K562 (cell line): ENCODE results near the gene NRP2. TPM values are rescaled to one million over a fixed set of nuclear protein-coding genes. Genes with fewer than 3 reads are reported as not detected.

ENCODE experiments used
- ATAC-seq: fragments of 200-7000 bp; cut with Tn5 transposase; 3 replicates; pipeline ENCODE4 v1.9.1; 2020; ENCODE audit warnings: moderate library complexity
- BruUV-seq: library from RNA; stranded (reverse); fragments of 400-500 nt; replicated peaks from 2 replicates; lab custom pipeline; 2021; lab: Mats Ljungman, UMichigan
- CTCF ChIA-PET: fragments of 300-600 bp; formaldehyde crosslinking; extraction: SDS; loops from one replicate; lab custom pipeline; 2021; ENCODE audit warnings: low intra/inter-chr PET ratio; lab: Yijun Ruan, JAX
- POLR2A ChIA-PET: fragments of 300-600, 350-650 bp; sonication (Branson Sonifier 250); formaldehyde crosslinking; extraction: SDS; loops from one replicate; lab custom pipeline; 2021; ENCODE audit warnings: antibody characterized with exemption, inconsistent platforms; lab: Yijun Ruan, JAX
- DNase-seq, 4 experiments: peaks; one replicate each; pipeline versions ENCODE4 v3.0.0 to v3.0.0-alpha.2; 2011 to 2018; ENCODE audit warnings: low spot score in 3 of 4, mixed read lengths in 3 of 4; ENCODE audit errors: extremely low read depth in 1 of 4
- FAIRE-seq: peaks from 2 replicates; lab custom pipeline; 2011; peaks lifted over from hg19 to GRCh38; lab: Jason Lieb, UNC
- H2AFZ ChIP-seq: 2 replicates; pipeline ENCODE4 v1.6.0; 2011; ENCODE audit warnings: low read depth, low read length, control low read depth, inconsistent platforms
- H3K27ac ChIP-seq: fragments of 200-600 bp; 3 replicates; pipeline ENCODE4 v1.8.0; 2011; ENCODE audit warnings: low read depth, mild to moderate bottlenecking, control low read depth, inconsistent platforms, low read length, moderate library complexity, mixed read lengths; ENCODE audit errors: extremely low read depth
- H3K27me3 ChIP-seq, 2 experiments: fragments of 300-600 bp in 1 of 2; 2 replicates in 1 of 2; 3 replicates in 1 of 2; pipeline versions ENCODE4 v1.6.0 to v1.8.0; 2011; ENCODE audit warnings: inconsistent platforms in 2 of 2, low read length in 2 of 2, mild to moderate bottlenecking in 1 of 2, mixed read lengths in 1 of 2, moderate library complexity in 1 of 2; ENCODE audit not compliant: control insufficient read depth in 2 of 2, insufficient read depth in 2 of 2
- H3K36me3 ChIP-seq: fragments of 300-600 bp; 3 replicates; pipeline ENCODE4 v1.8.0; 2011; ENCODE audit warnings: mild to moderate bottlenecking, low read length, inconsistent platforms; ENCODE audit not compliant: control insufficient read depth, insufficient read depth
- H3K4me1 ChIP-seq, 2 experiments: fragments of 200-600 bp in 1 of 2; replicated peaks in 1 of 2; 2 replicates in 1 of 2; 3 replicates in 1 of 2; pipeline versions ENCODE4 v1.5.1 to v1.8.0; 2011; ENCODE audit warnings: inconsistent platforms in 2 of 2, low read length in 2 of 2, mild to moderate bottlenecking in 1 of 2, mixed read lengths in 1 of 2, moderate library complexity in 1 of 2; ENCODE audit not compliant: control insufficient read depth in 2 of 2, insufficient read depth in 2 of 2
- H3K4me2 ChIP-seq: 2 replicates; pipeline ENCODE4 v1.6.1; 2011; ENCODE audit warnings: low read length, control low read depth, inconsistent platforms, mixed read lengths; ENCODE audit not compliant: insufficient read depth
- H3K4me3 ChIP-seq: fragments of 200-600 bp; sonication (generic), shearing (Covaris generic); 2 replicates; pipeline ENCODE4 v1.5.1; 2016; ENCODE audit warnings: control low read depth, inconsistent platforms
- H3K79me2 ChIP-seq: fragments of 200-600 bp; 3 replicates; pipeline ENCODE4 v1.8.0; 2011; ENCODE audit warnings: low read length, inconsistent platforms; ENCODE audit not compliant: control insufficient read depth, insufficient read depth
- H3K9ac ChIP-seq, 2 experiments: 2 replicates each; pipeline versions ENCODE4 v1.6.0 to v1.6.1; 2011; ENCODE audit warnings: low read depth in 2 of 2, low read length in 2 of 2, control low read depth in 1 of 2, inconsistent platforms in 1 of 2, mild to moderate bottlenecking in 1 of 2, mixed read lengths in 1 of 2; ENCODE audit not compliant: insufficient read depth in 1 of 2
- H3K9me1 ChIP-seq: one replicate; pipeline ENCODE4 v1.6.0; 2011; ENCODE audit warnings: inconsistent platforms, mild to moderate bottlenecking, low read length, moderate library complexity; ENCODE audit not compliant: control insufficient read depth, insufficient read depth
- H3K9me3 ChIP-seq: replicated peaks from 2 replicates; pipeline ENCODE4 v1.5.1; 2011; ENCODE audit warnings: low read depth, low read length, inconsistent platforms; ENCODE audit not compliant: control insufficient read depth, insufficient read depth
- H4K20me1 ChIP-seq: replicated peaks from 2 replicates; pipeline ENCODE4 v1.6.1; 2011; ENCODE audit warnings: low read length, inconsistent platforms, mixed read lengths; ENCODE audit not compliant: control insufficient read depth, insufficient read depth
- C11orf30 ChIP-seq: fragments of 450-650 bp; IDR thresholded peaks from 2 replicates; pipeline ENCODE4 v1.6.1; 2016; ENCODE audit warnings: low read depth, mild to moderate bottlenecking
- MEIS2 ChIP-seq: fragments of 450-650 bp; IDR thresholded peaks from 2 replicates; pipeline ENCODE4 v1.6.1; 2014; ENCODE audit warnings: mild to moderate bottlenecking; ENCODE audit not compliant: partially characterized antibody
- NR2C2 ChIP-seq, 2 experiments: fragments of 200-800 bp in 1 of 2; sonication (Bioruptor generic) in 1 of 2; sonication (generic) in 1 of 2; formaldehyde crosslinking in 1 of 2; IDR thresholded peaks; 2 replicates each; pipeline versions ENCODE4 v1.6.1 to v1.8.0; 2016 to 2022; ENCODE audit warnings: mild to moderate bottlenecking in 1 of 2, missing compliant biosample characterization in 1 of 2, missing genetic modification characterization in 1 of 2, missing genetic modification reagents in 1 of 2
- PBX2 ChIP-seq, 2 experiments: IDR thresholded peaks in 1 of 2; conservative IDR thresholded peaks in 1 of 2; 2 replicates each; pipeline ENCODE4 v1.6.1; 2016; ENCODE audit warnings: low read depth in 2 of 2, mild to moderate bottlenecking in 1 of 2, missing compliant biosample characterization in 1 of 2, missing genetic modification characterization in 1 of 2, moderate library complexity in 1 of 2
- SREBF1 ChIP-seq: fragments of 150-350 bp; IDR thresholded peaks from 2 replicates; pipeline ENCODE4 v1.6.1; 2014; ENCODE audit warnings: antibody characterized with exemption, low read depth, low read length, borderline replicate concordance
- ZBTB12 ChIP-seq: fragments of 250-450 bp; sonication (Bioruptor Pico); IDR thresholded peaks from 2 replicates; pipeline ENCODE4 v1.4.0; 2020
- WGBS: fragments of 100-300 bp; shearing (Covaris generic); methylation state at CpG from one replicate; pipeline ENCODE4 v1.1.6; 2016; ENCODE audit warnings: low coverage, mixed read lengths; ENCODE audit not compliant: insufficient coverage; ENCODE audit errors: missing lambda C conversion rate; 5-methylcytosine and 5-hydroxymethylcytosine counted together
- in situ Hi-C: fragments of 300-500 bp; cut with MboI; formaldehyde crosslinking; loops from 4 replicates; pipeline ENCODE4 v1.15.0; 2018; ENCODE audit warnings: inconsistent platforms, mixed read lengths
- intact Hi-C: fragments of 100-400 bp; cut with micrococcal nuclease; formaldehyde crosslinking; loops from 2 replicates; pipeline ENCODE4 v1.14.2; 2022
- polyA plus RNA-seq, 8 experiments: library from polyadenylated mRNA; depleted of rRNA in 4 of 8; stranded (reverse) in 5 of 8; unstranded in 3 of 8; fragments of >200 nt; fragmentation: Nextera tagmentation in 2 of 8; fragmentation: Illumina TruSeq in 1 of 8; extraction: Ambion mirVana in 2 of 8; extraction: Trizol in 1 of 8; gene quantifications; 2 replicates each; pipeline versions ENCODE4 v1.2.1 to v1.2.3, GENCODE V29; 2011 to 2014; ENCODE audit warnings: inconsistent platforms in 1 of 8, missing spikeins in 1 of 8
- total RNA-seq, 7 experiments: library from RNA; depleted of rRNA in 6 of 7; stranded (reverse); fragments of >200 nt in 6 of 7; fragmentation: Illumina TruSeq in 2 of 7; extraction: Trizol in 2 of 7; gene quantifications; 2 replicates each; pipeline versions ENCODE4 v1.2.1 to v1.2.3, GENCODE V29; 2011 to 2021; ENCODE audit warnings: low replicate concordance in 1 of 7

NRP2 gene
- total and polyA plus RNA-seq, 9 of the 15 experiments (the other 6 are each of a cell fraction or from before 2014, with no cell fraction given), result 0.05 to 0.31 (median 0.15) TPM; not detected in 5

- TF ChIP-seq SREBF1 (no peak), C11orf30 (peak; percentile 88), NR2C2 (CRISPR knock-in tag; IDR thresholded peaks at IDR 0.05) (no peak), NR2C2 (tag; IDR thresholded peaks at IDR 0.05) (no peak)
These were observed 140.3 kb downstream of the NRP2 start (continued) for GRCh38 chr2:205822579-205822978.

GRCh38 chr2:205827809-205828365 lies 145.6 kb downstream of the NRP2 start:
- CTCF ChIA-PET, result no interaction called here
- ATAC-seq (no peak), FAIRE-seq (no peak), DNase-seq (no peak)
- Histone ChIP-seq H3K9ac (no peak overlapping the region), H3K79me2 (no peaks in the 10 kb centered on the region), H3K4me3 (no peak overlapping the region), H3K9me1 (no peaks in the 10 kb centered on the region), H3K4me2 (no peak overlapping the region), H3K4me1 (no peaks in the 10 kb centered on the region), H4K20me1 (no peaks in the 10 kb centered on the region), H3K27ac (no peak overlapping the region), H3K36me3 (no peaks in the 10 kb centered on the region), H3K9me3 (no peaks in the 10 kb centered on the region), H3K27me3 (no peaks in the 10 kb centered on the region), H2AFZ (no peak overlapping the region)
- intact Hi-C loops (no loop called here), in situ Hi-C loops (no loop called here)
- WGBS, result 0% methylated on average over 2 of the region's 9 CpGs
- POLR2A ChIA-PET, result interaction anchor here (1.0 kb wide), 1 partner anchor 31 kb away, joined by 3 read pairs; no protein-coding TSS in a partner anchor
- no TSS peak for BruUV-seq
- TF ChIP-seq PBX2 (CRISPR knock-in tag; IDR thresholded peaks at IDR 0.05; ENCODE audit: low read depth), result no peak
- peak; percentile 76 for TF ChIP-seq PBX2 (tag; conservative IDR thresholded peaks at IDR 0.05; ENCODE audit: low read depth)
- TF ChIP-seq ZBTB12 (CRISPR knock-in tag), result no peak
- TF ChIP-seq MEIS2, result peak; percentile 38
